HG03039 (cell line): ENCODE measurements around the gene ACBD6.

ENCODE experiments used
- ATAC-seq: cut with Tn5 transposase; IDR thresholded peaks from one replicate; pipeline ENCODE4 v1.9.1; 2021; ENCODE audit warnings: mild to moderate bottlenecking, moderate library complexity; ENCODE audit not compliant: unreplicated experiment

The ACBD6 gene

GRCh38 chr1:180311011-180311730 is 191.2 kb downstream of the ACBD6 start:
- no peak for ATAC-seq

- ATAC-seq: no peak
Observed at GRCh38 chr1:180310095-180310494, 192.3 kb downstream of the ACBD6 start.

- no peak for ATAC-seq
Observed at GRCh38 chr1:180309338-180309737, 193.0 kb downstream of the ACBD6 start.

GRCh38 chr1:180301135-180301742 is 201.1 kb downstream of the ACBD6 start:
- ATAC-seq: no peak

GRCh38 chr1:180299479-180300221 is 202.7 kb downstream of the ACBD6 start:
- no peak for ATAC-seq

- ATAC-seq: no peak
Observed at GRCh38 chr1:180295999-180296398, 206.4 kb downstream of the ACBD6 start.

- no peak for ATAC-seq
Observed at GRCh38 chr1:180294711-180295110, 207.7 kb downstream of the ACBD6 start.

GRCh38 chr1:180291004-180291403 is 211.4 kb downstream of the ACBD6 start:
- ATAC-seq: no peak

- no peak for ATAC-seq
Observed at GRCh38 chr1:180290265-180291001, 211.9 kb downstream of the ACBD6 start.

- no peak for ATAC-seq
Observed at GRCh38 chr1:180288940-180289339, 213.4 kb downstream of the ACBD6 start.

- ATAC-seq: no peak
Observed at GRCh38 chr1:180287988-180288705, 214.2 kb downstream of the ACBD6 start.

GRCh38 chr1:180286417-180286816 is 216.0 kb downstream of the ACBD6 start:
- no peak for ATAC-seq

- no peak for ATAC-seq
Observed at GRCh38 chr1:180283098-180283497, 219.3 kb downstream of the ACBD6 start.

GRCh38 chr1:180282401-180283044 is 219.9 kb downstream of the ACBD6 start:
- no peak for ATAC-seq

- no peak for ATAC-seq
Observed at GRCh38 chr1:180281490-180281889, 220.9 kb downstream of the ACBD6 start.

- ATAC-seq: no peak
Observed at GRCh38 chr1:180280617-180281016, 221.8 kb downstream of the ACBD6 start.

- ATAC-seq: no peak
Observed at GRCh38 chr1:180279651-180280050, 222.7 kb downstream of the ACBD6 start.

- no peak for ATAC-seq
Observed at GRCh38 chr1:180278596-180279395, 223.6 kb downstream of the ACBD6 start.

- no peak for ATAC-seq
Observed at GRCh38 chr1:180278194-180278515, 224.2 kb downstream of the ACBD6 start.
